Right hindlimb (tissue), 1 donor: ENCODE results near the gene CCDC117.
A peak's percentile ranks its signal among the peaks of the same experiment; 100 is the strongest.
"Not testable (repeated sequence)": the region's sequence is repeated elsewhere in the genome, so short reads cannot be mapped to it uniquely, and the experiment has no call there.

ENCODE experiments used
- DNase-seq: peaks from one replicate; pipeline ENCODE4 v3.0.0-alpha.2; 2018

CCDC117 gene

GRCh38 chr22:28772633-28773460 is at the start of gene CCDC117:
Gene CCDC117, plus strand, starts transcription at chr22:28772695. Its CDS starts 155 bp downstream, at chr22:28772850.
- peak; percentile 97 for DNase-seq

GRCh38 chr22:28728002-28728401 is 44.5 kb upstream of the CCDC117 start:
- DNase-seq: no peak

- no peak for DNase-seq
Measured at GRCh38 chr22:28728621-28729313, 43.7 kb upstream of the CCDC117 start.

- no peak for DNase-seq
Measured at GRCh38 chr22:28730179-28730578, 42.3 kb upstream of the CCDC117 start.

- DNase-seq: no peak
Measured at GRCh38 chr22:28734393-28734792, 38.1 kb upstream of the CCDC117 start.

GRCh38 chr22:28736301-28737155 is 36.0 kb upstream of the CCDC117 start:
- DNase-seq: no peak

- DNase-seq: no peak
Measured at GRCh38 chr22:28737701-28738100, 34.8 kb upstream of the CCDC117 start.

GRCh38 chr22:28738876-28739275 is 33.6 kb upstream of the CCDC117 start:
- not testable (repeated sequence) for DNase-seq

- DNase-seq: no peak
Measured at GRCh38 chr22:28741200-28741784, 31.2 kb upstream of the CCDC117 start.

GRCh38 chr22:28741785-28742561 is 30.5 kb upstream of the CCDC117 start, which contains the start of the genes CHEK2 and HSCB:
Gene CHEK2, minus strand, starts transcription at chr22:28741820. Its CDS starts 7,099 bp downstream, at chr22:28734721.
Gene HSCB, plus strand, starts transcription at chr22:28742039. Its CDS starts 57 bp downstream, at chr22:28742096.
- DNase-seq: peak; percentile 99

GRCh38 chr22:28742562-28742962 is 29.9 kb upstream of the CCDC117 start:
- no peak for DNase-seq

GRCh38 chr22:28743852-28744251 is 28.6 kb upstream of the CCDC117 start:
- DNase-seq: no peak

- DNase-seq: peak; percentile 44
Measured at GRCh38 chr22:28750471-28750881, 22.0 kb upstream of the CCDC117 start.

- not testable (repeated sequence) for DNase-seq
Measured at GRCh38 chr22:28754512-28754911, 18.0 kb upstream of the CCDC117 start.

- DNase-seq: no peak
Measured at GRCh38 chr22:28759861-28760560, 12.5 kb upstream of the CCDC117 start.

- DNase-seq: no peak
Measured at GRCh38 chr22:28761449-28761755, 11.1 kb upstream of the CCDC117 start.

GRCh38 chr22:28762000-28762399 is 10.5 kb upstream of the CCDC117 start:
- DNase-seq: not testable (repeated sequence)

- no peak for DNase-seq
Measured at GRCh38 chr22:28766628-28767027, 5.9 kb upstream of the CCDC117 start.

- no peak for DNase-seq
Measured at GRCh38 chr22:28768701-28769393, 3.6 kb upstream of the CCDC117 start.

- DNase-seq: no peak
Measured at GRCh38 chr22:28769394-28770085, 3.0 kb upstream of the CCDC117 start.
